Activated B cell treated with CpG ODN at 0.5 μM for 24 hours (primary cell): ENCODE results near the gene PLXNC1. TPM values are rescaled to one million over a fixed set of nuclear protein-coding genes. Genes with fewer than 3 reads are reported as not detected.

ENCODE experiments used
- ATAC-seq: fragments of 200-7000 bp; cut with Tn5 transposase; one replicate; pipeline ENCODE4 v1.10.0; 2021; ENCODE audit warnings: low read depth, mild to moderate bottlenecking, moderate library complexity
- CTCF ChIA-PET: fragments of 350-600 bp; sonication (Branson Sonifier 250); formaldehyde crosslinking; loops from one replicate; lab custom pipeline; 2021; ENCODE audit warnings: antibody characterized with exemption; lab: Charles Lee
- POLR2A ChIA-PET: fragments of 350-600 bp; sonication (Branson Sonifier 250); formaldehyde crosslinking; loops from one replicate; lab custom pipeline; 2021; ENCODE audit warnings: antibody characterized with exemption; lab: Charles Lee
- DNase-seq: peaks from one replicate; pipeline ENCODE4 v3.0.0; 2022
- H3K27ac Mint-ChIP-seq: one replicate; pipeline ENCODE4 v1.8.0; 2020; ENCODE audit warnings: mixed read lengths
- H3K27me3 Mint-ChIP-seq: one replicate; pipeline ENCODE4 v1.8.0; 2021; ENCODE audit warnings: mixed read lengths
- H3K36me3 Mint-ChIP-seq: one replicate; pipeline ENCODE4 v1.8.0; 2021; ENCODE audit warnings: low read depth, mixed read lengths
- H3K4me1 Mint-ChIP-seq: one replicate; pipeline ENCODE4 v1.8.0; 2021; ENCODE audit warnings: mixed read lengths
- H3K4me3 Mint-ChIP-seq: one replicate; pipeline ENCODE4 v1.8.0; 2020; ENCODE audit warnings: mild to moderate bottlenecking, mixed read lengths
- H3K9me3 Mint-ChIP-seq: one replicate; pipeline ENCODE4 v1.8.0; 2020; ENCODE audit warnings: mixed read lengths
- CTCF ChIP-seq: fragments of 200-600 bp; IDR thresholded peaks from one replicate; pipeline ENCODE4 v1.8.0; 2022; ENCODE audit warnings: antibody characterized with exemption, mild to moderate bottlenecking
- intact Hi-C: fragments of 100-400 bp; cut with micrococcal nuclease; formaldehyde crosslinking; loops from one replicate; pipeline ENCODE4 v1.15.1; 2024
- total RNA-seq: library from RNA; stranded (reverse); gene quantifications from 2 replicates; pipeline ENCODE4 v1.2.3, GENCODE V29; 2022

Gene PLXNC1
- total RNA-seq, 1 donor from 2014 or later = 30.9 TPM

DNA sequence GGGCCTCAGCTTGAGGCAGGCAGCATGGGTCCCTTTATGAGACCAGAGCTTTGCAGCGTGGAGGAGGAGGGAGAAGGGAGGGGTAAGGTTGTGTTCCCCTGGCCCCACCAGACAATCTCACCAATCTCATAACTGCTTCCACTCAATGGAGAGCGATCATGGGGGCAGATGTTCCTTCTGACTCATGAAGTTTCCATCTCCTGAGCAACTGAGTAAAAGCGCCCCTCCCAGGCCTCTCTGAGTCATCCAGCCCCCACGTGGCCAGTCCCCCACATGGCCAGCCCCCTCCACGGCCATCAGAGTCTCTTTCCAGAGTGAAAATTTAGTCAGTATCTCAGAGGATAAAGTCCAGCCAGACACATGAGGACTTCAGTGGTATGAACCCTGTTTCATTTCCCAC lies 39.2 kb upstream of the PLXNC1 start:
- ATAC-seq (peak; percentile 21), DNase-seq (no peak)
- intact Hi-C loops = no loop called here
- Mint-ChIP-seq H3K27me3 (peaks cover 10% of the 10 kb centered on the region), H3K27ac (no peak overlapping the region), H3K4me1 (no peaks in the 10 kb centered on the region), H3K9me3 (no peaks in the 10 kb centered on the region), H3K4me3 (no peak overlapping the region), H3K36me3 (no peaks in the 10 kb centered on the region)
- TF ChIP-seq CTCF = no peak
- CTCF ChIA-PET = no interaction called here
- POLR2A ChIA-PET = no interaction called here

- CTCF ChIA-PET = interaction anchor here (2.1 kb wide), 1 partner anchor 9 kb away, joined by 14 read pairs; no protein-coding TSS in a partner anchor
- Mint-ChIP-seq H3K4me1 (no peaks in the 10 kb centered on the region), H3K36me3 (no peaks in the 10 kb centered on the region), H3K4me3 (no peak overlapping the region), H3K9me3 (no peaks in the 10 kb centered on the region), H3K27me3 (peaks cover 4% of the 10 kb centered on the region), H3K27ac (no peak overlapping the region)
- no peak for ATAC-seq
- intact Hi-C loops = no loop called here
- no peak for TF ChIP-seq CTCF
- no peak for DNase-seq
- POLR2A ChIA-PET = no interaction called here
Measured at GRCh38 chr12:94110258-94110657, 38.1 kb upstream of the PLXNC1 start.

GRCh38 chr12:94111302-94111701 lies 37.1 kb upstream of the PLXNC1 start:
- TF ChIP-seq CTCF = no peak
- no peak overlapping the region for H3K27ac Mint-ChIP-seq
- DNase-seq (no peak), ATAC-seq (no peak)
- no peaks in the 10 kb centered on the region for H3K9me3 Mint-ChIP-seq
- POLR2A ChIA-PET = interaction anchor here (0.6 kb wide), 1 partner anchor 934 kb away, joined by 4 read pairs; no protein-coding TSS in a partner anchor
- intact Hi-C loops = no loop called here
- peaks cover under 1% of the 10 kb centered on the region for H3K27me3 Mint-ChIP-seq
- H3K36me3 Mint-ChIP-seq = no peaks in the 10 kb centered on the region
- no peak overlapping the region for H3K4me3 Mint-ChIP-seq
- CTCF ChIA-PET = interaction anchor here (0.5 to 2.1 kb wide), 2 partner anchors 10 to 306 kb away, joined by 3 to 14 read pairs; no protein-coding TSS in a partner anchor
- no peaks in the 10 kb centered on the region for H3K4me1 Mint-ChIP-seq

GRCh38 chr12:94112121-94112520 lies 36.3 kb upstream of the PLXNC1 start:
- POLR2A ChIA-PET = interaction anchor here (0.6 kb wide), 1 partner anchor 424 kb away, joined by 8 read pairs; no protein-coding TSS in a partner anchor
- no peaks in the 10 kb centered on the region for H3K9me3 Mint-ChIP-seq
- CTCF ChIA-PET = interaction anchor here (1.3 to 2.1 kb wide), 2 partner anchors 10 to 609 kb away, joined by 3 to 14 read pairs; no protein-coding TSS in a partner anchor
- no peaks in the 10 kb centered on the region for H3K36me3 Mint-ChIP-seq
- H3K27me3 Mint-ChIP-seq = no peaks in the 10 kb centered on the region
- no peak overlapping the region for H3K27ac Mint-ChIP-seq
- no peak overlapping the region for H3K4me3 Mint-ChIP-seq
- intact Hi-C loops = no loop called here
- DNase-seq (no peak), ATAC-seq (no peak)
- H3K4me1 Mint-ChIP-seq = no peaks in the 10 kb centered on the region
- TF ChIP-seq CTCF = no peak

- DNase-seq (no peak), ATAC-seq (no peak)
- TF ChIP-seq CTCF = no peak
- Mint-ChIP-seq H3K4me3 (no peak overlapping the region), H3K9me3 (no peaks in the 10 kb centered on the region), H3K27ac (no peak overlapping the region), H3K36me3 (no peaks in the 10 kb centered on the region), H3K4me1 (no peaks in the 10 kb centered on the region), H3K27me3 (no peaks in the 10 kb centered on the region)
- POLR2A ChIA-PET = no interaction called here
- intact Hi-C loops = no loop called here
- CTCF ChIA-PET = no interaction called here
Measured at GRCh38 chr12:94114166-94114565, 34.2 kb upstream of the PLXNC1 start.
